ENCODE measurements around the gene NWD2. TPM values are rescaled to one million over a fixed set of nuclear protein-coding genes. Genes with fewer than 3 reads are reported as not detected.

The NWD2 gene
- total RNA-seq, 4 donors from 2014 or later = 0.12 to 0.67 (median 0.15) TPM; not detected in 1

GRCh38 chr4:37381040-37381668, 136.6 kb downstream of the NWD2 start:
- no peaks in the 10 kb centered on the region for H3K36me3 ChIP-seq
- H3K4me1 ChIP-seq = no peaks in the 10 kb centered on the region
- 35 to 43% methylated on average over 6 to 8 of the region's 9 CpGs for WGBS, 2 donors (ENCODE audit: low coverage in 1 of 2)
- H3K9me3 ChIP-seq = no peaks in the 10 kb centered on the region
- no peak for ATAC-seq
- H3K4me3 ChIP-seq = no peak overlapping the region
- no peak overlapping the region for H3K27ac ChIP-seq
- no peaks in the 10 kb centered on the region for H3K27me3 ChIP-seq
- TF ChIP-seq POLR2AphosphoS5 (IDR thresholded peaks at IDR 0.05) = no peak

- Histone ChIP-seq H3K4me1 (no peaks in the 10 kb centered on the region), H3K27ac (no peak overlapping the region), H3K36me3 (no peaks in the 10 kb centered on the region), H3K4me3 (no peak overlapping the region), H3K27me3 (peaks cover 12% of the 10 kb centered on the region), H3K9me3 (no peaks in the 10 kb centered on the region)
- ATAC-seq = no peak
- 25 to 49% methylated on average over 7 of the region's 7 CpGs for WGBS, 2 donors (ENCODE audit: low coverage in 1 of 2)
- no peak for TF ChIP-seq POLR2AphosphoS5 (IDR thresholded peaks at IDR 0.05)
- TF ChIP-seq, protein P1, sequence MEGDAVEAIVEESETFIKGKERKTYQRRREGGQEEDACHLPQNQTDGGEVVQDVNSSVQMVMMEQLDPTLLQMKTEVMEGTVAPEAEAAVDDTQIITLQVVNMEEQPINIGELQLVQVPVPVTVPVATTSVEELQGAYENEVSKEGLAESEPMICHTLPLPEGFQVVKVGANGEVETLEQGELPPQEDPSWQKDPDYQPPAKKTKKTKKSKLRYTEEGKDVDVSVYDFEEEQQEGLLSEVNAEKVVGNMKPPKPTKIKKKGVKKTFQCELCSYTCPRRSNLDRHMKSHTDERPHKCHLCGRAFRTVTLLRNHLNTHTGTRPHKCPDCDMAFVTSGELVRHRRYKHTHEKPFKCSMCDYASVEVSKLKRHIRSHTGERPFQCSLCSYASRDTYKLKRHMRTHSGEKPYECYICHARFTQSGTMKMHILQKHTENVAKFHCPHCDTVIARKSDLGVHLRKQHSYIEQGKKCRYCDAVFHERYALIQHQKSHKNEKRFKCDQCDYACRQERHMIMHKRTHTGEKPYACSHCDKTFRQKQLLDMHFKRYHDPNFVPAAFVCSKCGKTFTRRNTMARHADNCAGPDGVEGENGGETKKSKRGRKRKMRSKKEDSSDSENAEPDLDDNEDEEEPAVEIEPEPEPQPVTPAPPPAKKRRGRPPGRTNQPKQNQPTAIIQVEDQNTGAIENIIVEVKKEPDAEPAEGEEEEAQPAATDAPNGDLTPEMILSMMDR (IDR thresholded peaks at IDR 0.05) = peak in 3 of 4 experiments; percentile 18 to 62 (median 22)
- TF ChIP-seq EP300 (IDR thresholded peaks at IDR 0.05) = no peak
- no peak for TF ChIP-seq POLR2A (IDR thresholded peaks at IDR 0.05)
Measured at GRCh38 chr4:37383579-37384229, 139.2 kb downstream of the NWD2 start.

GRCh38 chr4:37385424-37385823, 140.9 kb downstream of the NWD2 start:
- no peaks in the 10 kb centered on the region for H3K36me3 ChIP-seq
- H3K9me3 ChIP-seq = no peaks in the 10 kb centered on the region
- no peak for ATAC-seq
- TF ChIP-seq POLR2AphosphoS5 (IDR thresholded peaks at IDR 0.05) (no peak), EP300 (IDR thresholded peaks at IDR 0.05) (no peak), POLR2A (IDR thresholded peaks at IDR 0.05) (no peak)
- TF ChIP-seq, protein P1 (IDR thresholded peaks at IDR 0.05) = no peak
- peaks cover 12% of the 10 kb centered on the region for H3K27me3 ChIP-seq
- H3K27ac ChIP-seq = no peak overlapping the region
- no peak overlapping the region for H3K4me3 ChIP-seq
- H3K4me1 ChIP-seq = no peaks in the 10 kb centered on the region
- 68% methylated on average over 2 of the region's 2 CpGs; no CpG with 5 or more reads in 1 of the 2 donors for WGBS, 2 donors (ENCODE audit: low coverage in 1 of 2)

DNA sequence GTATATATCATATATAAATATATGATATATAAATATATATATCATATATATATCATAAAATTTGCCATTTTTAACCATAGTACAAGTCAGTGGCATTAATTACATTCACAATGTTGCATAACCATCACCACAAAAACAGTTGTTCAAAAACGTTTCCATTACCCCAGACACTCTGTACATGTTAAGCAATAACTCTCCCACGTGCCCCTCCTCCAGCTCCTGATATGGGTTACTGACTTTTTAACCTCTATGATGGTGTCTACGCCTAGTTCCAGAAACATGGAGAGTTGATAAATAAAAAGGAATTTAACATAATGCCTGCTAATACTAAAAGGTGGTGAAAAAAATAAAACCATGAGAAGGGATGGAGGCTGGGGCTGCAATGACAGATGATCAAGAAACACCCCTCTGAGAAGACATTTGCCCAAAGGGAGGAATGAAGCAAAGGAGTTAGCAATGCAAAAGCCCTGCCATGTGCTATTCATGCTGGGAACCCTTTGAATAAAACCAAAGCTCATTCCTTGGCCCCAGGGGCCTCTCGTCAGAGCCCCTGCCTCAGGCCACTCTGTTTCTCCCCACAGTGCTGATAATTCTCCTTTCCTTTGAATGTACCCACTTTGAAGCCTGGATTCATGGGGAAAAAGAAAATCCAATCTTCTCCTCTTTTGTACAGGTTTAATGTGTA, 144.3 kb downstream of the NWD2 start:
- Histone ChIP-seq H3K9me3 (no peaks in the 10 kb centered on the region), H3K27me3 (peaks cover 12% of the 10 kb centered on the region), H3K27ac (no peak overlapping the region), H3K4me3 (no peak overlapping the region), H3K36me3 (no peaks in the 10 kb centered on the region), H3K4me1 (no peaks in the 10 kb centered on the region)
- TF ChIP-seq EP300 (IDR thresholded peaks at IDR 0.05) = no peak
- no peak for TF ChIP-seq POLR2AphosphoS5 (IDR thresholded peaks at IDR 0.05)
- 52 to 65% methylated on average over 4 of the region's 4 CpGs for WGBS, 2 donors (ENCODE audit: low coverage in 1 of 2)
- no peak for ATAC-seq

DNA sequence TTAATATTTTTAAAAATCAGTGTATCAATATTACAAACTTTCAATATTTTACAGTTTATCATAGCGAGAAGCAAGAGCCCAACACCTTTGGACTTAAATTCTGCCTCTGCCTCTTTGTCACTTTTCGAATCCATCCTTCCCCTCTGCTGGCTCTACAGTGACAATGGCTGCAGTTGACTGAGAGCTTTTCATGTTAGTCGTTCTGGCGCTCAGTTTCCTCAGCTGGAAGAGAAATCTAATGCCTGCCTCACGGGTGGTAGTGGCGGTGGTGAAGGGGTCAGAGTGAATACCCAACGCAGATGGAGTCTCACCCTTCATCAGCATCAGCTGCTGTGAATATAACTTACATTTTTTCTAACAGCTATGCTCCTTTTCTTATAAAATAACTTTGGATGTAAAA, 144.8 kb downstream of the NWD2 start:
- no peak for ATAC-seq
- no peaks in the 10 kb centered on the region for H3K9me3 ChIP-seq
- peaks cover 12% of the 10 kb centered on the region for H3K27me3 ChIP-seq
- 54 to 63% methylated on average over 5 to 7 of the region's 7 CpGs for WGBS, 2 donors (ENCODE audit: low coverage in 1 of 2)
- no peak overlapping the region for H3K4me3 ChIP-seq
- no peak overlapping the region for H3K27ac ChIP-seq
- TF ChIP-seq POLR2A (IDR thresholded peaks at IDR 0.05) (no peak), EP300 (IDR thresholded peaks at IDR 0.05) (no peak), POLR2AphosphoS5 (IDR thresholded peaks at IDR 0.05) (no peak)
- TF ChIP-seq, protein P1 (IDR thresholded peaks at IDR 0.05) = no peak
- no peaks in the 10 kb centered on the region for H3K36me3 ChIP-seq
- no peaks in the 10 kb centered on the region for H3K4me1 ChIP-seq

Measured in gastroesophageal sphincter (tissue), 4 donors.